Myometrial cell (primary cell): ENCODE measurements around the gene C1QTNF6. TPM values are rescaled to one million over a fixed set of nuclear protein-coding genes. Genes with fewer than 3 reads are reported as not detected.

Experiments
- total RNA-seq: library from RNA; depleted of rRNA; stranded (reverse); fragments of >200 nt; gene quantifications from 2 replicates; pipeline ENCODE4 v1.2.3, GENCODE V29; 2015

Gene C1QTNF6
- total RNA-seq: 6.9 and 8.9 TPM in 2 replicates

DNA sequence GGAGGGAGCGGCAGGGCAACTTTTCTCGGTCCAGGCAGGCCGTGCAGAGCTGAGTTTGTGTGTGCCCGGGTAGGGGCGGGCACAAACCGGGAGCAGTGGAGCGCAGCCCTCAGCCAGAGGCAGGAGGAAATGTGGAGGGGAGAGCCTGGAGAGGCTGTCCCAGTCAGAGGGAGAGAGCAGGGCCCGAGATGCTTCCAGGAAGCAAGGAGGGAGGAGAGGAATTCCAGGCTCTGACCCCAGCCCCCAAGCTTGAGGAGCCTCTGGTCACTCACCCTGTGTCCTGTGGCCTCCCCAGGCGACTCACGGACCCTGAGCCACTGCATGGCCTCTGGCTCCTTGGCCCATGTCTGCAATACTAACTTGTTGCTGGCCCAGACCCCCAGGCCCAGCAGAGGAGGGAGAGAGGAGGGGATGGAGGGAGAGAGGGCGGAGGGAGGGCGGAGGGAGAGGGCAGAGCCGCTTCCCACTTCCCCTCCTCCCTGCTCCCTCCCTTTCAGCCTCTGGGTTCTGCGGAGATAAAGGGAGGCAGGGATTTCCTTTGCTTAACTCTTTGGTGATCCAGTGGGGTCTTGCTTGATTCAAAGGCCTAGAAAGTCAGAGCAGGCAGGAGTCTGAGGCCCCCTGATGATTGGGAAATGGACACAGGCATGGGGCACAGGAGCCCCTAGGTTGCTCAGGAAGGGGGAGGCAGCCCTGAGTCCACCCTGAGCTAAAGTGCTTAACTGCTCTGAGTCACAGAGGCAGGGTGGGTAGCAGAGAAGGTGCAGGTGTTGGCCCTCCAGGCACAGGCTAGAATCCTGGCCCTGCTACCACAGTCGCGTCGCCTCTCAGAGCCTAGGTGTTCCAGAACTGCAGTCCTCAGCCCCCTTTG, at the start of gene C1QTNF6:
Gene C1QTNF6 (minus strand): TSS at position 357 of the 871 bp plus-strand sequence. CDS start 34 bp downstream, at position 323.

DNA sequence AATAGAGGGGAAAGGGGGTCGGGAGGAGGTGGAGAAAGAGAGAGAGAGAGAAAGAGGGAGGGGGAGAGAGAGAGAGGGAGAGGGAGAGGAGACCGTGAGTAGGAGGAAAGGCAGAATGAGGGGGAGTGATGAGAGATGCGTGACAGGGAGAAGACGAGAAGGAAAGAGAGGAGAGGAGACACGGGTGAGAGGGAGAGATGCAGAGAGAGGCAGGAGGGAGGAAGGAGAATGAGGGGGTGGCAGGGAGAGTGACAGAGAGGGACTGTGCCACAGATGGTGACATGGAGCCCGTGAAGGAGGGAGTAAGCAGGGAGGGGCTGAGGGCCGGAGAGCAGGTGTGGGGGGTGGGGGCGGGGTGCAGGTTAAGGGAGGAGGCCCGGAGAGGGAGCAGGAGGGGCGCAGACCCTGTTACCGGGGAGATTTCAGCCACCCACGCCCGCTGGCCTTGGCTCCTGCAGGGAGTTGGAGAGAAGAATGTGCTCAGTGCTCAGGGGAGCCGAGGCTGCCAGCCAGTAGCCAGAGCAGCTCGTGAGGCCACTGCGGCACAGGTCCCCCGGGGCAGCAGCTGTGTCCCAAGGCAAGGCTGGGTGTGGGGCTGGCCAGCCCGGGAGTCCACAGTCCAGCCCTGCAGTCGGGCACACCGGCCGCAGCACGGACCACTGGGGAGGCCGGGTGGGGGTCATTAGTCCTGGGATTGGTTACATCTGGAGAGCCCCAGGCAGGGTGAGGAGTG, 24.3 kb upstream of the C1QTNF6 start, which contains the start of gene SSTR3:
Gene SSTR3 (minus strand): TSS at position 304 of the 733 bp plus-strand sequence. CDS start 4,674 bp downstream, outside the sequence.

Other genes with a start within 250 kb of the C1QTNF6 start
- 55.8 and 84.5 TPM in 2 replicates for gene TST, start 168.8 kb downstream of the C1QTNF6 start, total RNA-seq
- gene MPST, start 168.5 kb downstream of the C1QTNF6 start, total RNA-seq: 111 and 124 TPM in 2 replicates
- gene KCTD17, start 136.5 kb downstream of the C1QTNF6 start, total RNA-seq: 47.0 and 58.8 TPM in 2 replicates
- not detected in 2 replicates for gene TMPRSS6, start 78.5 kb downstream of the C1QTNF6 start, total RNA-seq
- gene IL2RB, start 38.3 kb downstream of the C1QTNF6 start, total RNA-seq: 0.35 and 6.9 TPM in 2 replicates
- 0.29 TPM in 1 of 2 replicates, not detected in the other for gene SSTR3, start 24.2 kb upstream of the C1QTNF6 start, total RNA-seq
- 244 and 247 TPM in 2 replicates for gene RAC2, start 56.0 kb upstream of the C1QTNF6 start, total RNA-seq
- 0.53 and 1.2 TPM in 2 replicates for gene CYTH4, start 94.3 kb upstream of the C1QTNF6 start, total RNA-seq
- 4.9 and 5.8 TPM in 2 replicates for gene ELFN2, start 239.2 kb upstream of the C1QTNF6 start, total RNA-seq